Measurements from ENCODE around the gene ADAMTS17.
"Not testable (repeated sequence)": the region's sequence is repeated elsewhere in the genome, so short reads cannot be mapped to it uniquely, and the experiment has no call there.

ADAMTS17 gene

DNA sequence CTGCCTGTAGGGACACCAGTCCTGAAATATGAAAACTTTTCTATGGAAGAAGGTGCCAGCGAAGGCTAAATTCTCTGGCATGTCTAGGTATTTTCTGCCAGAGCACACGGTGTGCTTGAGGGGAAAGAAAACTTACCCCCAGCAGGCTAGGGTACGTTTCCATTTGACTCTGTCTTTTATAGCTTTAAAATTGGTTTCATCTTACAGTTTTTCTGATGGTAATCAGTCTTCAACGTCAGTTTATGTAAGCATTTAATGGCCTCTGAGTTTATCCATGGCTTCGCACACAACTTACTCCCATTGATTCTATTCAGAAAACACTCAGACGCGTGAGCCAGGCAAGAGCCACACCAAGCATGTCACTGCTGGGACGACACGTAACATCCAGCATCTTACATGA is 249.7 kb downstream of the ADAMTS17 start:
- TF ChIP-seq, protein P1, sequence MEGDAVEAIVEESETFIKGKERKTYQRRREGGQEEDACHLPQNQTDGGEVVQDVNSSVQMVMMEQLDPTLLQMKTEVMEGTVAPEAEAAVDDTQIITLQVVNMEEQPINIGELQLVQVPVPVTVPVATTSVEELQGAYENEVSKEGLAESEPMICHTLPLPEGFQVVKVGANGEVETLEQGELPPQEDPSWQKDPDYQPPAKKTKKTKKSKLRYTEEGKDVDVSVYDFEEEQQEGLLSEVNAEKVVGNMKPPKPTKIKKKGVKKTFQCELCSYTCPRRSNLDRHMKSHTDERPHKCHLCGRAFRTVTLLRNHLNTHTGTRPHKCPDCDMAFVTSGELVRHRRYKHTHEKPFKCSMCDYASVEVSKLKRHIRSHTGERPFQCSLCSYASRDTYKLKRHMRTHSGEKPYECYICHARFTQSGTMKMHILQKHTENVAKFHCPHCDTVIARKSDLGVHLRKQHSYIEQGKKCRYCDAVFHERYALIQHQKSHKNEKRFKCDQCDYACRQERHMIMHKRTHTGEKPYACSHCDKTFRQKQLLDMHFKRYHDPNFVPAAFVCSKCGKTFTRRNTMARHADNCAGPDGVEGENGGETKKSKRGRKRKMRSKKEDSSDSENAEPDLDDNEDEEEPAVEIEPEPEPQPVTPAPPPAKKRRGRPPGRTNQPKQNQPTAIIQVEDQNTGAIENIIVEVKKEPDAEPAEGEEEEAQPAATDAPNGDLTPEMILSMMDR (IDR thresholded peaks at IDR 0.05; ENCODE audit: extremely low read depth, missing control alignments), result no peak
- no peak for DNase-seq (ENCODE audit: low spot score)

DNA sequence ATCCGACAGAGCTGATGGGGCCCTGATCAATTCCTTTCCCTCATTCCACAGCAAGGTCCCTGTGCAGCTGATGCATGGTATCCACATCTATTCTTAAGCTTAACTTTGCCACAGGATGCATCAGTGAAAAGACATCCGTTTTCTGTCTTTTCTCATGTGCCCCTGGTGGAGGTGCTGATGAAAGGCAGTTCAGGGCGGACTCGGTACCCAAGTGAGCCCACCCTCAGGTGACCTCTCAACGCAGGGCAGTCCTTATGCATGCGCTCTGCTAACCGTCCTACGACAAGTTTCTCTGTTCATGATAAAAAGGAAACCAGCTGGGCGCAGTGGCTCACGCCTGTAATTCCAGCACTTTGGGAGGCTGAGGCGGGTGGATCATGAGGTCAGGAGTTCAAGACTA is 251.4 kb downstream of the ADAMTS17 start:
- DNase-seq (ENCODE audit: low spot score), result no peak
- TF ChIP-seq, protein P1 (IDR thresholded peaks at IDR 0.05; ENCODE audit: extremely low read depth, missing control alignments), result no peak

DNA sequence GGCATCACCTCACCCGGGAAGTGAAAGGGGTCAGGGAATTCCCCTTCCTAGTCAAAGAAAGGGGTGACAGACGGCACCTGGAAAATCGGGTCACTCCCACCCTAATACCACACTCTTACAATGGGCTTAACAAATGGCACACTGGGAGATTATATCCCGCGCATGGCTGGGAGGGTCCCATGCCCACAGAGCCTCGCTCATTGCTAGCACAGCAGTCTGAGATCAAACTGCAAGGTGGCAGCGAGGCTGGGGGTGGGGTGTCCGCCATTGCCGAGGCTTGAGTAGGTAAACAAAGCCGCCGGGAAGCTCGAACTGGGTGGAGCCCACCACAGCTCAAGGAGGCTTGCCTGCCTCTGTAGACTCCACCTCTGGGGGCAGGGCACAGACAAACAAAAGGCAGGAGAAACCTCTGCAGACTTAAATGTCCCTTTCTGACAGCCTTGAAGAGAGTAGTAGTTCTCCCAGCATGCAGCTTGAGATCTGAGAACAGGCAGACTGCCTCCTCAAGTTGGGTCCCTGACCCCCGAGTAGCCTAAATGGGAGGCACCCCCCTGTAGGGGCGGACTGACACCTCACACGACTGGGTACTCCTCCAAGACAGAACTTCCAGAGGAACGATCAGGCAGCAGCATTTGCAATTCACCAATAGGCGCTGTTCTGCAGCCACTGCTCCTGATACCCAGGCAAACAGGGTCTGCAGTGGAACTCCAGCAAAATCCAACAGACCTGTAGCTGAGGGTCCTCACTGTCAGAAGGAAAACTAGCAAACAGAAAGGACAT is 257.5 kb downstream of the ADAMTS17 start:
- not testable (repeated sequence) for DNase-seq (ENCODE audit: low spot score)

GRCh38 chr15:100083572-100083971 is 258.2 kb downstream of the ADAMTS17 start:
- TF ChIP-seq, protein P1 (IDR thresholded peaks at IDR 0.05; ENCODE audit: extremely low read depth, missing control alignments), result no peak
- no peak for DNase-seq (ENCODE audit: low spot score)

DNA sequence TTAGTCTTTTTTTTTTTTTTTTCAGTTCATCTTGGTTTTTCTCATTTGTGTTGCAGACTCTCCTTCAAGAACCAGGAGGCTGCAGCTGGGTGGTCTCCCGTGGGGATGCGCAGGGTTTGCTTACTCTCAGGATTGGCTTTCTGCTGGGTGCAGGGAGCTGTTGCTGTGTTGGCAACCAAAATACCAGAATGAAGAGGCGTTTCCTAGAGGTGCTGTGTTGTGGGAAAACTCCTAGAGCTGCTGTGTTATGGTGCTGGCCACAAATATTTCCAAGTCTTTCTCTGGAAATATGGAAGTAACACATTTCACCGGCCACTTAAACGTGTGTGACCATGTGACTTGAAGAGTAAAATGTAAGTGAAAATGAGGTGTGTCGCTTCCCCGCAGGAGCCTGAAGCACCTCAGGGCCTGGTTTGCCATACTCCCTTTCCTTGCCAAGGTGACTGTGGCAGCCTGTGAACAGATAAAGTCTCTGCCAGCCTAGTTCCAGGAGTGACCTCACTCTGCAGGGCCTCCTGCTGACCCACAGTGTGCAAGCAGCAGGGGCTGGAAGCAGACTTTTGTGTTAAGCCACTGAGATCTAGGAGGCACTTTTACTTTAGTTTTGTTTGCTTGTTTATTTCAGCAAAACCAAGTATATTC is 258.9 kb downstream of the ADAMTS17 start:
- TF ChIP-seq, protein P1 (IDR thresholded peaks at IDR 0.05; ENCODE audit: extremely low read depth, missing control alignments), result no peak
- no peak for DNase-seq (ENCODE audit: low spot score)

GRCh38 chr15:100081454-100081853 is 260.3 kb downstream of the ADAMTS17 start:
- TF ChIP-seq, protein P1 (IDR thresholded peaks at IDR 0.05; ENCODE audit: extremely low read depth, missing control alignments), result no peak
- DNase-seq (ENCODE audit: low spot score), result no peak

GRCh38 chr15:100078511-100079220 is 263.1 kb downstream of the ADAMTS17 start:
- TF ChIP-seq, protein P1 (IDR thresholded peaks at IDR 0.05; ENCODE audit: extremely low read depth, missing control alignments), result no peak
- DNase-seq (ENCODE audit: low spot score), result no peak
